Skeletal muscle cell (primary cell): Measurements from ENCODE around the gene USP49.

Experiments
- DNase-seq: peaks from one replicate; pipeline ENCODE4 v3.0.0-alpha.2; 2010; ENCODE audit warnings: low read depth
- H3K4me3 ChIP-seq: 2 replicates; pipeline ENCODE4 v1.5.1; 2011; ENCODE audit warnings: low read depth, mild to moderate bottlenecking, control low read depth, low read length, moderate library complexity

Gene USP49

GRCh38 chr6:41743406-41744235 lies 151.6 kb downstream of the USP49 start:
- H3K4me3 ChIP-seq, result no peak overlapping the region
- DNase-seq, result no peak

- H3K4me3 ChIP-seq, result no peak overlapping the region
- no peak for DNase-seq
These were observed 153.3 kb downstream of the USP49 start for GRCh38 chr6:41741625-41742490.

GRCh38 chr6:41740366-41741162 lies 154.6 kb downstream of the USP49 start:
- H3K4me3 ChIP-seq, result no peak overlapping the region
- DNase-seq, result no peak
